Thoracic aorta (tissue), 2 donors: Measurements from ENCODE around the gene DAB2IP. TPM values are rescaled to one million over a fixed set of nuclear protein-coding genes. Genes with fewer than 3 reads are reported as not detected.
"Not testable (repeated sequence)": the region's sequence is repeated elsewhere in the genome, so short reads cannot be mapped to it uniquely, and the experiment has no call there.

ENCODE experiments used
- ATAC-seq: fragments of 150-250 bp; one replicate; pipeline ENCODE4 v1.8.0; 2017; ENCODE audit warnings: low read depth; ENCODE audit not compliant: insufficient number of reproducible peaks, low FRiP score
- DNase-seq: peaks from one replicate; pipeline ENCODE4 v3.0.0-alpha.2; 2020; ENCODE audit warnings: low spot score
- H3K27ac ChIP-seq, 2 donors: fragments of 200-600 bp; sonication (generic); 1 replicate in 1 of 2; 2 replicates in 1 of 2; pipeline ENCODE4 v1.5.1; 2016; ENCODE audit warnings: mild to moderate bottlenecking in 2 of 2, moderate library complexity in 2 of 2
- H3K27me3 ChIP-seq: fragments of 200-600 bp; sonication (generic); replicated peaks from 2 replicates; pipeline ENCODE4 v1.6.0; 2016; ENCODE audit warnings: mild to moderate bottlenecking; ENCODE audit not compliant: insufficient read depth
- H3K36me3 ChIP-seq: fragments of 200-600 bp; sonication (generic); one replicate; pipeline ENCODE4 v1.5.1; 2016
- H3K4me1 ChIP-seq, 2 donors: fragments of 200-600 bp; sonication (generic); 1 replicate in 1 of 2; 2 replicates in 1 of 2; pipeline versions ENCODE4 v1.5.1 to v1.6.0; 2016; ENCODE audit warnings: low read depth in 2 of 2, mild to moderate bottlenecking in 1 of 2; ENCODE audit not compliant: control insufficient read depth in 1 of 2
- H3K4me3 ChIP-seq: fragments of 200-600 bp; sonication (generic); 2 replicates; pipeline ENCODE4 v1.5.1; 2016; ENCODE audit warnings: mild to moderate bottlenecking
- H3K9me3 ChIP-seq: fragments of 200-600 bp; sonication (generic); 2 replicates; pipeline ENCODE4 v1.5.1; 2016
- total RNA-seq, 2 donors: library from RNA; depleted of rRNA; stranded (reverse); fragments of >200 nt; gene quantifications; one replicate each; pipeline versions ENCODE4 v1.1.0 to v1.2.3, GENCODE V29; 2016
- TF ChIP-seq, protein P1 (sequence below): fragments of 200-600 bp; sonication (generic); IDR thresholded peaks from one replicate; pipeline ENCODE4 v1.5.1; 2019; ENCODE audit warnings: antibody characterized with exemption

DAB2IP gene
- total RNA-seq, 2 donors from 2014 or later, result 87.4 to 104 TPM

DNA sequence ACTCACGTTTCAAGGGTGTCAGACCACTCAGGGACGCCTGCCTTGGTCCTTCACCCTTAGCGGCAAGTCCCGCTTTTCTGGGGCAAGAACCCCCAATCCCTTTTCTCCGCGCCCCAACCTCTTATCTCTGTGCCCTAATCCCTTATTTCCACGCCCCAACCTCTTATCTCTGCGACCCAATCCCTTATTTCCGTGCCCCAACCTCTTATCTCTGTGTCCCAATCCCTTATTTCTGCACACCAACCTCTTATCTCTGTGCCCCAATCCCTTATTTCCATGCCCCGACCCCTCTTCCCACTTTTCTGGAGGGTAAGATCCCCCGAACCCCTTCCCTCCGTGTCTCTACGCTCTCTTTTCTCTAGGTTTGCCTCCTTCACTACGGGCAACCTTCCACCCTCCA, 139.4 kb downstream of the DAB2IP start:
- Histone ChIP-seq H3K27ac (no peak overlapping the region), H3K9me3 (no peaks in the 10 kb centered on the region), H3K4me3 (no peak overlapping the region), H3K4me1 (no peaks in the 10 kb centered on the region), H3K27me3 (no peaks in the 10 kb centered on the region), H3K36me3 (peaks cover 1% of the 10 kb centered on the region)
- DNase-seq (no peak), ATAC-seq (no peak)
- TF ChIP-seq, protein P1, sequence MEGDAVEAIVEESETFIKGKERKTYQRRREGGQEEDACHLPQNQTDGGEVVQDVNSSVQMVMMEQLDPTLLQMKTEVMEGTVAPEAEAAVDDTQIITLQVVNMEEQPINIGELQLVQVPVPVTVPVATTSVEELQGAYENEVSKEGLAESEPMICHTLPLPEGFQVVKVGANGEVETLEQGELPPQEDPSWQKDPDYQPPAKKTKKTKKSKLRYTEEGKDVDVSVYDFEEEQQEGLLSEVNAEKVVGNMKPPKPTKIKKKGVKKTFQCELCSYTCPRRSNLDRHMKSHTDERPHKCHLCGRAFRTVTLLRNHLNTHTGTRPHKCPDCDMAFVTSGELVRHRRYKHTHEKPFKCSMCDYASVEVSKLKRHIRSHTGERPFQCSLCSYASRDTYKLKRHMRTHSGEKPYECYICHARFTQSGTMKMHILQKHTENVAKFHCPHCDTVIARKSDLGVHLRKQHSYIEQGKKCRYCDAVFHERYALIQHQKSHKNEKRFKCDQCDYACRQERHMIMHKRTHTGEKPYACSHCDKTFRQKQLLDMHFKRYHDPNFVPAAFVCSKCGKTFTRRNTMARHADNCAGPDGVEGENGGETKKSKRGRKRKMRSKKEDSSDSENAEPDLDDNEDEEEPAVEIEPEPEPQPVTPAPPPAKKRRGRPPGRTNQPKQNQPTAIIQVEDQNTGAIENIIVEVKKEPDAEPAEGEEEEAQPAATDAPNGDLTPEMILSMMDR, result no peak

DNA sequence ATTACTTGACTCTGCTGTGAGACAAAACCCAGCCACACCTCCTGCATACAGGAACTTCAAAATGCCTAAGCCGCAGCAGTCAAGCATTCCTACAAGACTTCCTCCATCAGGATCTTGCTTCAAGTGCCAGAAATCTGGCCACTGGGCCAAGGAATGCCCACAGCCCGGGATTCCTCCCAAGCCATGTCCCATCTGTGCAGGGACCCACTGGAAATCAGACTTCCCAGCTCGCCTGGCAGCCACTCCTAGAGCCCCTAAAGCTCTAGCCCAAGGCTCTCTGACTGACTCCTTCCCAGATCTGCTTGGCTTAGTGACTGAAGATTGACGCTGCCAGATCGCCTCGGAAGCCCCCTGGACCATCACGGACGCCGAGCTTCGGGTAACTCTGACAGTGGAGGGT, 141.0 kb downstream of the DAB2IP start:
- not testable (repeated sequence) for H3K36me3 ChIP-seq, H3K4me1 ChIP-seq, H3K4me3 ChIP-seq, DNase-seq, H3K9me3 ChIP-seq, H3K27ac ChIP-seq, H3K27me3 ChIP-seq, ATAC-seq

DNA sequence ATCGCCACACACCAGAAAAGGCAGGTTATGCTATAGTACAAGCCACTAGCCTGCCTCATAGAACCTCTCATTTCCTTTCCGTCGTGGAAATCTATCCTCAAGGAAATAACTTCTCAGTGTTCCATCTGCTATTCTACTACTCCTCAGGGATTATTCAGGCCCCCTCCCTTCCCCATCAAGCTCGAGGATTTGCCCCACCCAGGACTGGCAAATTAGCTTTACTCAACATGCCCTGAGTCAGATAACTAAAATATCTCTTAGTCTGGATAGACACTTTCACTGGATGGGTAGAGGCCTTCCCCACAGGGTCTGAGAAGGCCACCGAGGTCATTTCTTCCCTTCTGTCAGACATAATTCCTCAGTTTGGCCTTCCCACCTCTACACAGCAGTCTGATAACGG, 142.9 kb downstream of the DAB2IP start:
- not testable (repeated sequence) for ATAC-seq, H3K27me3 ChIP-seq, H3K4me1 ChIP-seq, H3K4me3 ChIP-seq, H3K27ac ChIP-seq, H3K9me3 ChIP-seq, DNase-seq, H3K36me3 ChIP-seq

DNA sequence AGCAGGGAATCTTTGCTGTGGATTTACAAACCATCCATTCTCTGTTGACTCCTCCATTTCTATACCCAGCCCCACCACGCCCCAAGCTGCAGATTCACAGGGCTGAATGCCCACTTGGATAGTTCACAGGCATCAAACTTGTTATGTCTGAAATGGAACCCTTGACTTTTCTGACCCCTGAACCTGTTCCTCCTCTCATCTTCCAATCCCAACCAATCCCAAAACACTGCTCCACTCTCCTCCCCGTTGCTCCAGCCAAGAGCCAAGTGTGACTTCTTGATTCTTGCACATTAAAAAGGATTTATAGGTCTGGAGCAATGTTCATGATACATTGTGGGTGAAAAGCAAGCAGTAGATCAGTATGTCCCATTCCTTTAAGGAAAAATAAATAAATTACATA, 145.6 kb downstream of the DAB2IP start:
- ATAC-seq, result no peak
- no peak overlapping the region for H3K27ac ChIP-seq
- no peaks in the 10 kb centered on the region for H3K36me3 ChIP-seq
- TF ChIP-seq, protein P1, result no peak
- H3K9me3 ChIP-seq, result no peaks in the 10 kb centered on the region
- DNase-seq, result no peak
- no peaks in the 10 kb centered on the region for H3K27me3 ChIP-seq
- no peaks in the 10 kb centered on the region for H3K4me1 ChIP-seq
- H3K4me3 ChIP-seq, result no peak overlapping the region

DNA sequence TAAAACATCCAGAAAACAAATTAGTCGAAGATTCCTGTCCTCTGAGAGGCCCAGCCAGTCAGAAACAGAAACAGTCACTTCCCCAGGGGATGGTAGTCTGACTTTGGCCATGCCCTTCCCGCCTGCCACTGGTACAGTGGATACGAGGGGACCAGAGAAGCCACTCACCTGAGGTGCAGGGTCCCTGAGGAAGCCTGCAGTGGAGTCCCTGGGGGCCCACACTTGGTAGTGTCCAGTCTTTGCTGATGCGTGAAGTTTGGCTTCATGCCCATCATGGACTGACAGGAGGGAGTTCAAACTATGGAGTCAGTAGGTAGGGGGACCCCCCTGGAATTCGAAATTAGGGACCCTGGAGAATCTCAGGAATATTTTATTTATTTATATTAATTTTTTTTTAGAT, 147.5 kb downstream of the DAB2IP start:
- Histone ChIP-seq H3K36me3 (no peaks in the 10 kb centered on the region), H3K27ac (no peak overlapping the region), H3K27me3 (no peaks in the 10 kb centered on the region), H3K9me3 (no peaks in the 10 kb centered on the region), H3K4me1 (no peaks in the 10 kb centered on the region), H3K4me3 (no peak overlapping the region)
- TF ChIP-seq, protein P1, result no peak
- DNase-seq (no peak), ATAC-seq (no peak)

DNA sequence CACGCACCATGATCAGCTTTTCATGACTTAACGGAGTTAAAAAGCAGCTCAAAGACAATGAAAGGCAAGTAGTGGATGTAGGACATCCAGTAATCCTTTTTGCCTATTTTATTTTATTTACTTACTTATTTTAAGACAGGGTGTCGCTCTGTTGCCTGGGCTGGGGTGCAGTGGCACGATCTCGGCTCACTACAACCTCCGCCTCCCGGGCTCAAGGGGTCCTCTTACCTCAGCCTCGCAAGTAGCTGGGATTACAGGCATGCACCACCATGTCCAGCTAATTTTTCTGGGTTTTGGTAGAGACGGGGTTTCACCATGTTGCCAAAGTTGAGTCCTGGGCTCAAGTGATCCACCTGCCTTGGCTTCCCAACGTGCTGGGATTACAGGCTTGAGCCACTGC, 148.9 kb downstream of the DAB2IP start:
- ATAC-seq, result no peak
- H3K4me3 ChIP-seq, result no peak overlapping the region
- TF ChIP-seq, protein P1, result no peak
- H3K9me3 ChIP-seq, result peaks cover 5% of the 10 kb centered on the region
- H3K27me3 ChIP-seq, result no peaks in the 10 kb centered on the region
- H3K27ac ChIP-seq, result no peak overlapping the region
- H3K4me1 ChIP-seq, result no peaks in the 10 kb centered on the region
- DNase-seq, result no peak
- no peaks in the 10 kb centered on the region for H3K36me3 ChIP-seq
